ENCODE results near the gene ATP6AP1. TPM values are rescaled to one million over a fixed set of nuclear protein-coding genes. Genes with fewer than 3 reads are reported as not detected.

Gene ATP6AP1
- total RNA-seq, 1 donor from 2014 or later, result 78.3 TPM

- peak overlapping the region; percentile 21 for H3K4me3 ChIP-seq (ENCODE audit: low read depth, low read length)
- DNase-seq (ENCODE audit: low read depth), result no peak
- no peaks in the 10 kb centered on the region for H3K36me3 ChIP-seq (ENCODE audit: control insufficient read depth, insufficient read depth, low read length)
- H3K27me3 ChIP-seq (ENCODE audit: control insufficient read depth, insufficient read depth, low read length), result no peaks in the 10 kb centered on the region
- TF ChIP-seq CTCF (IDR thresholded peaks at IDR 0.05; ENCODE audit: insufficient read depth, low read length, poor library complexity, severe bottlenecking), result no peak
Observed at GRCh38 chrX:154443479-154443910, 15.0 kb downstream of the ATP6AP1 start.

GRCh38 chrX:154443992-154444754 lies 15.7 kb downstream of the ATP6AP1 start, which contains the start of gene FAM50A:
Gene FAM50A (plus strand): TSS chrX:154444141. CDS start chrX:154444236, 95 bp downstream.
- H3K4me3 ChIP-seq (ENCODE audit: low read depth, low read length), result peak within 1 kb of the TSS; percentile 57
- H3K27me3 ChIP-seq (ENCODE audit: control insufficient read depth, insufficient read depth, low read length), result no peaks in the 10 kb centered on the region
- TF ChIP-seq CTCF (IDR thresholded peaks at IDR 0.05; ENCODE audit: insufficient read depth, low read length, poor library complexity, severe bottlenecking), result no peak
- H3K36me3 ChIP-seq (ENCODE audit: control insufficient read depth, insufficient read depth, low read length), result no peaks in the 10 kb centered on the region
- DNase-seq (ENCODE audit: low read depth), result no peak

GRCh38 chrX:154444755-154445246 lies 16.3 kb downstream of the ATP6AP1 start:
- H3K4me3 ChIP-seq (ENCODE audit: low read depth, low read length), result peak overlapping the region; percentile 57

GRCh38 chrX:154445776-154446175 lies 17.3 kb downstream of the ATP6AP1 start:
- H3K4me3 ChIP-seq (ENCODE audit: low read depth, low read length), result no peak overlapping the region
- H3K36me3 ChIP-seq (ENCODE audit: control insufficient read depth, insufficient read depth, low read length), result no peaks in the 10 kb centered on the region
- H3K27me3 ChIP-seq (ENCODE audit: control insufficient read depth, insufficient read depth, low read length), result no peaks in the 10 kb centered on the region
- DNase-seq (ENCODE audit: low read depth), result no peak
- no peak for TF ChIP-seq CTCF (IDR thresholded peaks at IDR 0.05; ENCODE audit: insufficient read depth, low read length, poor library complexity, severe bottlenecking)

More at GRCh38 chrX:154444755-154445246, 16.3 kb downstream of the ATP6AP1 start:
- no peaks in the 10 kb centered on the region for H3K36me3 ChIP-seq (ENCODE audit: control insufficient read depth, insufficient read depth, low read length)
- TF ChIP-seq CTCF (IDR thresholded peaks at IDR 0.05; ENCODE audit: insufficient read depth, low read length, poor library complexity, severe bottlenecking), result no peak
- DNase-seq (ENCODE audit: low read depth), result no peak
- no peaks in the 10 kb centered on the region for H3K27me3 ChIP-seq (ENCODE audit: control insufficient read depth, insufficient read depth, low read length)

GRCh38 chrX:154446430-154446829 lies 18.0 kb downstream of the ATP6AP1 start:
- Histone ChIP-seq H3K27me3 (ENCODE audit: control insufficient read depth, insufficient read depth, low read length) (no peaks in the 10 kb centered on the region), H3K4me3 (ENCODE audit: low read depth, low read length) (no peak overlapping the region), H3K36me3 (ENCODE audit: control insufficient read depth, insufficient read depth, low read length) (no peaks in the 10 kb centered on the region)
- no peak for TF ChIP-seq CTCF (IDR thresholded peaks at IDR 0.05; ENCODE audit: insufficient read depth, low read length, poor library complexity, severe bottlenecking)
- no peak for DNase-seq (ENCODE audit: low read depth)

Measured in kidney epithelial cell (primary cell).